Panc1 (cell line): ENCODE results near the gene LCN6.

Experiments
- POLR2AphosphoS5 ChIP-seq: IDR thresholded peaks from 2 replicates; pipeline ENCODE4 v1.6.1; 2012; ENCODE audit warnings: mild to moderate bottlenecking, low read depth, low read length, moderate library complexity
- TF ChIP-seq, protein P1 (sequence below): fragments of 450-650 bp; IDR thresholded peaks from 2 replicates; pipeline ENCODE4 v1.5.1; 2017; ENCODE audit warnings: mild to moderate bottlenecking

GRCh38 chr9:136751244-136751643, 2.9 kb upstream of the LCN6 start:
- TF ChIP-seq POLR2AphosphoS5, result no peak
- TF ChIP-seq, protein P1, sequence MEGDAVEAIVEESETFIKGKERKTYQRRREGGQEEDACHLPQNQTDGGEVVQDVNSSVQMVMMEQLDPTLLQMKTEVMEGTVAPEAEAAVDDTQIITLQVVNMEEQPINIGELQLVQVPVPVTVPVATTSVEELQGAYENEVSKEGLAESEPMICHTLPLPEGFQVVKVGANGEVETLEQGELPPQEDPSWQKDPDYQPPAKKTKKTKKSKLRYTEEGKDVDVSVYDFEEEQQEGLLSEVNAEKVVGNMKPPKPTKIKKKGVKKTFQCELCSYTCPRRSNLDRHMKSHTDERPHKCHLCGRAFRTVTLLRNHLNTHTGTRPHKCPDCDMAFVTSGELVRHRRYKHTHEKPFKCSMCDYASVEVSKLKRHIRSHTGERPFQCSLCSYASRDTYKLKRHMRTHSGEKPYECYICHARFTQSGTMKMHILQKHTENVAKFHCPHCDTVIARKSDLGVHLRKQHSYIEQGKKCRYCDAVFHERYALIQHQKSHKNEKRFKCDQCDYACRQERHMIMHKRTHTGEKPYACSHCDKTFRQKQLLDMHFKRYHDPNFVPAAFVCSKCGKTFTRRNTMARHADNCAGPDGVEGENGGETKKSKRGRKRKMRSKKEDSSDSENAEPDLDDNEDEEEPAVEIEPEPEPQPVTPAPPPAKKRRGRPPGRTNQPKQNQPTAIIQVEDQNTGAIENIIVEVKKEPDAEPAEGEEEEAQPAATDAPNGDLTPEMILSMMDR, result no peak
